WTC11 (cell line): ENCODE results near the gene BMPER. TPM values are rescaled to one million over a fixed set of nuclear protein-coding genes. Genes with fewer than 3 reads are reported as not detected.

Experiments
- ATAC-seq: fragments of 200-7000 bp; cut with Tn5 transposase; 2 replicates; pipeline ENCODE4 v1.10.0; 2021; ENCODE audit warnings: mild to moderate bottlenecking, moderate library complexity
- CTCF ChIA-PET: fragments of 300-600 bp; sonication (Branson Sonifier 250); formaldehyde crosslinking; loops from one replicate; lab custom pipeline; 2021; ENCODE audit warnings: antibody characterized with exemption; lab: Charles Lee
- POLR2A ChIA-PET: fragments of 350-600 bp; sonication (Branson Sonifier 250); formaldehyde crosslinking; loops from one replicate; lab custom pipeline; 2021; ENCODE audit warnings: antibody characterized with exemption; lab: Charles Lee
- DNase-seq: peaks from one replicate; pipeline ENCODE4 v3.0.0; 2021; ENCODE audit warnings: low spot score
- H3K27ac Mint-ChIP-seq: 2 replicates; pipeline ENCODE4 v1.8.0; 2021; ENCODE audit warnings: mixed read lengths
- H3K27me3 Mint-ChIP-seq: 2 replicates; pipeline ENCODE4 v1.8.0; 2021; ENCODE audit warnings: low read depth, mild to moderate bottlenecking, moderate library complexity, mixed read lengths
- H3K36me3 Mint-ChIP-seq: 2 replicates; pipeline ENCODE4 v1.8.0; 2021; ENCODE audit warnings: mixed read lengths
- H3K4me1 Mint-ChIP-seq: 2 replicates; pipeline ENCODE4 v1.8.0; 2022; ENCODE audit warnings: mixed read lengths
- H3K4me3 Mint-ChIP-seq: 2 replicates; pipeline ENCODE4 v1.8.0; 2021; ENCODE audit warnings: mild to moderate bottlenecking, moderate library complexity, mixed read lengths
- H3K9me3 Mint-ChIP-seq: 2 replicates; pipeline ENCODE4 v1.8.0; 2021; ENCODE audit warnings: mixed read lengths
- ETV6 ChIP-seq: sonication (generic); formaldehyde crosslinking; IDR thresholded peaks from 2 replicates; pipeline ENCODE4 v1.8.1; 2022; ENCODE audit warnings: mild to moderate bottlenecking, missing genetic modification reagents
- FOXK1 ChIP-seq: sonication (generic); formaldehyde crosslinking; IDR thresholded peaks from 2 replicates; pipeline ENCODE4 v1.8.0; 2022; ENCODE audit warnings: mild to moderate bottlenecking, moderate library complexity, missing genetic modification reagents
- GABPB1 ChIP-seq: sonication (generic); formaldehyde crosslinking; IDR thresholded peaks from 2 replicates; pipeline ENCODE4 v1.8.1; 2023; ENCODE audit warnings: mild to moderate bottlenecking, missing genetic modification reagents
- GTF2I ChIP-seq: fragments of 250-450 bp; sonication (Bioruptor Pico); conservative IDR thresholded peaks from 2 replicates; pipeline ENCODE4 v1.4.0; 2021; ENCODE audit warnings: mild to moderate bottlenecking
- NFATC4 ChIP-seq: fragments of 250-450 bp; sonication (Bioruptor Pico); IDR thresholded peaks from 2 replicates; pipeline ENCODE4 v1.9.0; 2021; ENCODE audit warnings: mild to moderate bottlenecking
- NR1H2 ChIP-seq: sonication (generic); formaldehyde crosslinking; IDR thresholded peaks from 2 replicates; pipeline ENCODE4 v1.9.0; 2021; ENCODE audit warnings: mild to moderate bottlenecking, moderate library complexity, missing genetic modification reagents
- SMAD4 ChIP-seq: sonication (generic); formaldehyde crosslinking; IDR thresholded peaks from 2 replicates; pipeline ENCODE4 v1.8.0; 2022; ENCODE audit warnings: mild to moderate bottlenecking, missing genetic modification reagents
- SOX15 ChIP-seq: fragments of 250-450 bp; sonication (Bioruptor Pico); IDR thresholded peaks from 2 replicates; pipeline ENCODE4 v1.9.0; 2021; ENCODE audit warnings: mild to moderate bottlenecking
- TEAD1 ChIP-seq: sonication (generic); formaldehyde crosslinking; IDR thresholded peaks from 2 replicates; pipeline ENCODE4 v1.8.0; 2022; ENCODE audit warnings: mild to moderate bottlenecking, missing genetic modification reagents
- ZNF396 ChIP-seq: fragments of 250-450 bp; sonication (Bioruptor Pico); IDR thresholded peaks from 2 replicates; pipeline ENCODE4 v1.8.0; 2021; ENCODE audit warnings: mild to moderate bottlenecking, moderate library complexity, borderline replicate concordance
- total RNA-seq: library from RNA; stranded (reverse); gene quantifications from 3 replicates; pipeline ENCODE4 v1.2.3, GENCODE V29; 2021
- TF ChIP-seq, protein P1 (sequence below): sonication (generic); formaldehyde crosslinking; IDR thresholded peaks from 2 replicates; pipeline ENCODE4 v1.8.1; 2022; ENCODE audit warnings: missing genetic modification reagents, borderline replicate concordance
- TF ChIP-seq, protein P2 (sequence below): fragments of 200-600 bp; IDR thresholded peaks from 2 replicates; pipeline ENCODE4 v1.8.0; 2022; ENCODE audit warnings: antibody characterized with exemption
- TF ChIP-seq, protein P3 (sequence below): sonication (generic); formaldehyde crosslinking; IDR thresholded peaks from 2 replicates; pipeline ENCODE4 v1.8.1; 2022; ENCODE audit warnings: mild to moderate bottlenecking, missing genetic modification reagents, moderate library complexity, borderline replicate concordance
- TF ChIP-seq, protein P4 (sequence below): sonication (generic); formaldehyde crosslinking; conservative IDR thresholded peaks from 2 replicates; pipeline ENCODE4 v1.8.1; 2022; ENCODE audit warnings: mild to moderate bottlenecking, missing genetic modification reagents
- TF ChIP-seq, protein P5 (sequence below): sonication (generic); formaldehyde crosslinking; IDR thresholded peaks from 2 replicates; pipeline ENCODE4 v1.8.1; 2022; ENCODE audit warnings: mild to moderate bottlenecking, moderate library complexity, missing genetic modification reagents
- TF ChIP-seq, protein P6 (sequence below): sonication (generic); formaldehyde crosslinking; IDR thresholded peaks from 2 replicates; pipeline ENCODE4 v1.8.0; 2023; ENCODE audit warnings: mild to moderate bottlenecking, missing genetic modification reagents
- TF ChIP-seq, protein P7 (sequence below): sonication (generic); formaldehyde crosslinking; IDR thresholded peaks from 2 replicates; pipeline ENCODE4 v1.8.0; 2022; ENCODE audit warnings: mild to moderate bottlenecking, missing genetic modification reagents
- TF ChIP-seq, protein P8 (sequence below): sonication (generic); formaldehyde crosslinking; IDR thresholded peaks from 2 replicates; pipeline ENCODE4 v1.8.0; 2022; ENCODE audit warnings: missing genetic modification reagents

The BMPER gene
- total RNA-seq, 1 experiment from 2014 or later: 1.9 TPM

DNA sequence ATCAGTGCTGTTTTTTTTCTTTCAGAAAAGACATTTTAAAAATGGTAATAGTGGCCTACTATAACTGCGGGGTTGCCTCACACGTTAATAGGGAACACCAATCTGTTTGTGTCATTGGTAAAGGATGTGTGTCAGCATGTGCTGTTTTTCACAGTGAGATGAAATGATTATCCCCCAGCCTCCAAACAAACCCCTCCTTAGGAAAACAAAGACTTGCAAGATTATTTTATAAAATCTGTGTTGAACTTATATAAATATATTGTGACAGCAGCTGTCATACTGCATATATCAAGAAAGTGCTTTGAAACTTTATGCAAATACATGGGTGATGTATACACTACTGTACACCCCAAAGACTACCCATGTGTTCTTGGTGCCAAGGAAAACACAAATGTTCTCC lies 125.8 kb downstream of the BMPER start:
- Mint-ChIP-seq H3K4me1 (peaks cover 10% of the 10 kb centered on the region), H3K27me3 (no peaks in the 10 kb centered on the region), H3K27ac (no peak overlapping the region), H3K9me3 (peaks cover 6% of the 10 kb centered on the region; the same call in 1 of the 2 replicates), H3K4me3 (no peak overlapping the region), H3K36me3 (no peaks in the 10 kb centered on the region)
- ATAC-seq (no peak), DNase-seq (no peak)
- TF ChIP-seq, protein P1, sequence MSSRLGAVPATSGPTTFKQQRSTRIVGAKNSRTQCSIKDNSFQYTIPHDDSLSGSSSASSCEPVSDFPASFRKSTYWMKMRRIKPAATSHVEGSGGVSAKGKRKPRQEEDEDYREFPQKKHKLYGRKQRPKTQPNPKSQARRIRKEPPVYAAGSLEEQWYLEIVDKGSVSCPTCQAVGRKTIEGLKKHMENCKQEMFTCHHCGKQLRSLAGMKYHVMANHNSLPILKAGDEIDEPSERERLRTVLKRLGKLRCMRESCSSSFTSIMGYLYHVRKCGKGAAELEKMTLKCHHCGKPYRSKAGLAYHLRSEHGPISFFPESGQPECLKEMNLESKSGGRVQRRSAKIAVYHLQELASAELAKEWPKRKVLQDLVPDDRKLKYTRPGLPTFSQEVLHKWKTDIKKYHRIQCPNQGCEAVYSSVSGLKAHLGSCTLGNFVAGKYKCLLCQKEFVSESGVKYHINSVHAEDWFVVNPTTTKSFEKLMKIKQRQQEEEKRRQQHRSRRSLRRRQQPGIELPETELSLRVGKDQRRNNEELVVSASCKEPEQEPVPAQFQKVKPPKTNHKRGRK: no peak
- TF ChIP-seq GABPB1 (CRISPR knock-in tag) (no peak), TEAD1 (CRISPR knock-in tag) (no peak), NFATC4 (CRISPR knock-in tag) (no peak)
- TF ChIP-seq, protein P2, sequence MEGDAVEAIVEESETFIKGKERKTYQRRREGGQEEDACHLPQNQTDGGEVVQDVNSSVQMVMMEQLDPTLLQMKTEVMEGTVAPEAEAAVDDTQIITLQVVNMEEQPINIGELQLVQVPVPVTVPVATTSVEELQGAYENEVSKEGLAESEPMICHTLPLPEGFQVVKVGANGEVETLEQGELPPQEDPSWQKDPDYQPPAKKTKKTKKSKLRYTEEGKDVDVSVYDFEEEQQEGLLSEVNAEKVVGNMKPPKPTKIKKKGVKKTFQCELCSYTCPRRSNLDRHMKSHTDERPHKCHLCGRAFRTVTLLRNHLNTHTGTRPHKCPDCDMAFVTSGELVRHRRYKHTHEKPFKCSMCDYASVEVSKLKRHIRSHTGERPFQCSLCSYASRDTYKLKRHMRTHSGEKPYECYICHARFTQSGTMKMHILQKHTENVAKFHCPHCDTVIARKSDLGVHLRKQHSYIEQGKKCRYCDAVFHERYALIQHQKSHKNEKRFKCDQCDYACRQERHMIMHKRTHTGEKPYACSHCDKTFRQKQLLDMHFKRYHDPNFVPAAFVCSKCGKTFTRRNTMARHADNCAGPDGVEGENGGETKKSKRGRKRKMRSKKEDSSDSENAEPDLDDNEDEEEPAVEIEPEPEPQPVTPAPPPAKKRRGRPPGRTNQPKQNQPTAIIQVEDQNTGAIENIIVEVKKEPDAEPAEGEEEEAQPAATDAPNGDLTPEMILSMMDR: no peak
- TF ChIP-seq, protein P3, sequence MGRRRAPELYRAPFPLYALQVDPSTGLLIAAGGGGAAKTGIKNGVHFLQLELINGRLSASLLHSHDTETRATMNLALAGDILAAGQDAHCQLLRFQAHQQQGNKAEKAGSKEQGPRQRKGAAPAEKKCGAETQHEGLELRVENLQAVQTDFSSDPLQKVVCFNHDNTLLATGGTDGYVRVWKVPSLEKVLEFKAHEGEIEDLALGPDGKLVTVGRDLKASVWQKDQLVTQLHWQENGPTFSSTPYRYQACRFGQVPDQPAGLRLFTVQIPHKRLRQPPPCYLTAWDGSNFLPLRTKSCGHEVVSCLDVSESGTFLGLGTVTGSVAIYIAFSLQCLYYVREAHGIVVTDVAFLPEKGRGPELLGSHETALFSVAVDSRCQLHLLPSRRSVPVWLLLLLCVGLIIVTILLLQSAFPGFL (CRISPR knock-in tag): no peak
- CTCF ChIA-PET: interaction anchor here (1.0 kb wide), 1 partner anchor 49 kb away, joined by 3 read pairs; no protein-coding TSS in a partner anchor
- POLR2A ChIA-PET: no interaction called here

DNA sequence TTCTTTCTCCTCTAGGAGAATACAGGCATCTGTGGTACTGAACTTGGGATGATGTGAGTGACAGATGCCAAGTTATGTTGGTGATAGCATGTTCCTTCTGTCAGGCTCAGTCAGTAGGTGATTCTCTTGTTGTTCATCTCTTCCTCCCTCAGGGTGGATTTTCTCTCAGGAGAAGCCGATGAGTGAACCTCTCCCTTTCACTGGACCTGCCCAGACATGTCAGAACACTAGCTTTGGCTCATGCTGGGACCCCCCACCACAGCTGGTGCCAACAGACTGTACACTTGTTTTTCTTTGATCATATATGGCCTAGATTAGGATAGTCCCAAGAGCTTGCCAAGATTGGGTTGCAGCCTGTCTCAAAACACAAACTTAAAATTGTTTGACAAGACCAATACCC lies 129.4 kb downstream of the BMPER start:
- Mint-ChIP-seq H3K36me3 (no peaks in the 10 kb centered on the region), H3K27me3 (no peaks in the 10 kb centered on the region)
- ChIA-PET POLR2A (no interaction called here), CTCF (no interaction called here)
- TF ChIP-seq ETV6: no peak
- TF ChIP-seq NR1H2: no peak
- TF ChIP-seq, protein P4, sequence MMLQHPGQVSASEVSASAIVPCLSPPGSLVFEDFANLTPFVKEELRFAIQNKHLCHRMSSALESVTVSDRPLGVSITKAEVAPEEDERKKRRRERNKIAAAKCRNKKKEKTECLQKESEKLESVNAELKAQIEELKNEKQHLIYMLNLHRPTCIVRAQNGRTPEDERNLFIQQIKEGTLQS (CRISPR knock-in tag): no peak
- TF ChIP-seq, protein P5, sequence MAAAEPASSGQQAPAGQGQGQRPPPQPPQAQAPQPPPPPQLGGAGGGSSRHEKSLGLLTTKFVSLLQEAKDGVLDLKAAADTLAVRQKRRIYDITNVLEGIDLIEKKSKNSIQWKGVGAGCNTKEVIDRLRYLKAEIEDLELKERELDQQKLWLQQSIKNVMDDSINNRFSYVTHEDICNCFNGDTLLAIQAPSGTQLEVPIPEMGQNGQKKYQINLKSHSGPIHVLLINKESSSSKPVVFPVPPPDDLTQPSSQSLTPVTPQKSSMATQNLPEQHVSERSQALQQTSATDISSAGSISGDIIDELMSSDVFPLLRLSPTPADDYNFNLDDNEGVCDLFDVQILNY (CRISPR knock-in tag): no peak
- TF ChIP-seq, protein P1: no peak
- TF ChIP-seq, protein P3 (CRISPR knock-in tag): no peak
- TF ChIP-seq ZNF396 (CRISPR knock-in tag): no peak
- TF ChIP-seq, protein P6, sequence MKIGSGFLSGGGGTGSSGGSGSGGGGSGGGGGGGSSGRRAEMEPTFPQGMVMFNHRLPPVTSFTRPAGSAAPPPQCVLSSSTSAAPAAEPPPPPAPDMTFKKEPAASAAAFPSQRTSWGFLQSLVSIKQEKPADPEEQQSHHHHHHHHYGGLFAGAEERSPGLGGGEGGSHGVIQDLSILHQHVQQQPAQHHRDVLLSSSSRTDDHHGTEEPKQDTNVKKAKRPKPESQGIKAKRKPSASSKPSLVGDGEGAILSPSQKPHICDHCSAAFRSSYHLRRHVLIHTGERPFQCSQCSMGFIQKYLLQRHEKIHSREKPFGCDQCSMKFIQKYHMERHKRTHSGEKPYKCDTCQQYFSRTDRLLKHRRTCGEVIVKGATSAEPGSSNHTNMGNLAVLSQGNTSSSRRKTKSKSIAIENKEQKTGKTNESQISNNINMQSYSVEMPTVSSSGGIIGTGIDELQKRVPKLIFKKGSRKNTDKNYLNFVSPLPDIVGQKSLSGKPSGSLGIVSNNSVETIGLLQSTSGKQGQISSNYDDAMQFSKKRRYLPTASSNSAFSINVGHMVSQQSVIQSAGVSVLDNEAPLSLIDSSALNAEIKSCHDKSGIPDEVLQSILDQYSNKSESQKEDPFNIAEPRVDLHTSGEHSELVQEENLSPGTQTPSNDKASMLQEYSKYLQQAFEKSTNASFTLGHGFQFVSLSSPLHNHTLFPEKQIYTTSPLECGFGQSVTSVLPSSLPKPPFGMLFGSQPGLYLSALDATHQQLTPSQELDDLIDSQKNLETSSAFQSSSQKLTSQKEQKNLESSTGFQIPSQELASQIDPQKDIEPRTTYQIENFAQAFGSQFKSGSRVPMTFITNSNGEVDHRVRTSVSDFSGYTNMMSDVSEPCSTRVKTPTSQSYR (CRISPR knock-in tag): no peak
- TF ChIP-seq, protein P7, sequence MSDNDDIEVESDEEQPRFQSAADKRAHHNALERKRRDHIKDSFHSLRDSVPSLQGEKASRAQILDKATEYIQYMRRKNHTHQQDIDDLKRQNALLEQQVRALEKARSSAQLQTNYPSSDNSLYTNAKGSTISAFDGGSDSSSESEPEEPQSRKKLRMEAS (CRISPR knock-in tag): no peak
- TF ChIP-seq, protein P8, sequence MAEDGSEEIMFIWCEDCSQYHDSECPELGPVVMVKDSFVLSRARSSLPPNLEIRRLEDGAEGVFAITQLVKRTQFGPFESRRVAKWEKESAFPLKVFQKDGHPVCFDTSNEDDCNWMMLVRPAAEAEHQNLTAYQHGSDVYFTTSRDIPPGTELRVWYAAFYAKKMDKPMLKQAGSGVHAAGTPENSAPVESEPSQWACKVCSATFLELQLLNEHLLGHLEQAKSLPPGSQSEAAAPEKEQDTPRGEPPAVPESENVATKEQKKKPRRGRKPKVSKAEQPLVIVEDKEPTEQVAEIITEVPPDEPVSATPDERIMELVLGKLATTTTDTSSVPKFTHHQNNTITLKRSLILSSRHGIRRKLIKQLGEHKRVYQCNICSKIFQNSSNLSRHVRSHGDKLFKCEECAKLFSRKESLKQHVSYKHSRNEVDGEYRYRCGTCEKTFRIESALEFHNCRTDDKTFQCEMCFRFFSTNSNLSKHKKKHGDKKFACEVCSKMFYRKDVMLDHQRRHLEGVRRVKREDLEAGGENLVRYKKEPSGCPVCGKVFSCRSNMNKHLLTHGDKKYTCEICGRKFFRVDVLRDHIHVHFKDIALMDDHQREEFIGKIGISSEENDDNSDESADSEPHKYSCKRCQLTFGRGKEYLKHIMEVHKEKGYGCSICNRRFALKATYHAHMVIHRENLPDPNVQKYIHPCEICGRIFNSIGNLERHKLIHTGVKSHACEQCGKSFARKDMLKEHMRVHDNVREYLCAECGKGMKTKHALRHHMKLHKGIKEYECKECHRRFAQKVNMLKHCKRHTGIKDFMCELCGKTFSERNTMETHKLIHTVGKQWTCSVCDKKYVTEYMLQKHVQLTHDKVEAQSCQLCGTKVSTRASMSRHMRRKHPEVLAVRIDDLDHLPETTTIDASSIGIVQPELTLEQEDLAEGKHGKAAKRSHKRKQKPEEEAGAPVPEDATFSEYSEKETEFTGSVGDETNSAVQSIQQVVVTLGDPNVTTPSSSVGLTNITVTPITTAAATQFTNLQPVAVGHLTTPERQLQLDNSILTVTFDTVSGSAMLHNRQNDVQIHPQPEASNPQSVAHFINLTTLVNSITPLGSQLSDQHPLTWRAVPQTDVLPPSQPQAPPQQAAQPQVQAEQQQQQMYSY (CRISPR knock-in tag): no peak
- TF ChIP-seq GTF2I (CRISPR knock-in tag): no peak
- TF ChIP-seq SOX15 (CRISPR knock-in tag): no peak
- TF ChIP-seq FOXK1 (CRISPR knock-in tag): no peak
- no peak for TF ChIP-seq SMAD4 (CRISPR knock-in tag)
- TF ChIP-seq, all 79 proteins: peak for 0
- peaks cover 6% of the 10 kb centered on the region; the same call in 1 of the 2 replicates for H3K9me3 Mint-ChIP-seq
- H3K4me3 Mint-ChIP-seq: no peak overlapping the region
- DNase-seq (no peak), ATAC-seq (no peak)
- peaks cover 13% of the 10 kb centered on the region for H3K4me1 Mint-ChIP-seq
- H3K27ac Mint-ChIP-seq: no peak overlapping the region
